Lung (tissue), 12 donors: Measurements from ENCODE around the gene POU2F1. TPM values are rescaled to one million over a fixed set of nuclear protein-coding genes. Genes with fewer than 3 reads are reported as not detected.

ENCODE experiments used
- ATAC-seq: fragments of 200-7000 bp; cut with Tn5 transposase; one replicate; pipeline ENCODE4 v1.9.1; 2020; ENCODE audit warnings: moderate number of reproducible peaks; ENCODE audit not compliant: insufficient read depth, low FRiP score
- DNase-seq, 3 donors: peaks; one replicate each; pipeline ENCODE4 v3.0.0-alpha.2; 2013 to 2017
- H3K27ac ChIP-seq, 2 donors: one replicate each; pipeline ENCODE4 v1.5.1; 2013; ENCODE audit warnings: mild to moderate bottlenecking in 2 of 2, moderate library complexity in 2 of 2, control low read depth in 1 of 2, inconsistent platforms in 1 of 2, low read depth in 1 of 2, low read length in 1 of 2
- H3K27me3 ChIP-seq, 3 donors: one replicate each; pipeline ENCODE4 v1.5.1; 2013; ENCODE audit warnings: low read length in 2 of 3; ENCODE audit not compliant: control insufficient read depth in 3 of 3, insufficient read depth in 3 of 3
- H3K36me3 ChIP-seq, 4 donors: one replicate each; pipeline ENCODE4 v1.5.1; 2013; ENCODE audit warnings: low read length in 4 of 4, mild to moderate bottlenecking in 1 of 4, moderate library complexity in 1 of 4; ENCODE audit not compliant: control insufficient read depth in 4 of 4, insufficient read depth in 4 of 4
- H3K4me1 ChIP-seq, 5 donors: one replicate each; pipeline ENCODE4 v1.5.1; 2013; ENCODE audit warnings: low read length in 5 of 5, mild to moderate bottlenecking in 2 of 5, moderate library complexity in 1 of 5; ENCODE audit not compliant: control insufficient read depth in 5 of 5, insufficient read depth in 5 of 5
- H3K4me3 ChIP-seq: one replicate; pipeline ENCODE4 v1.5.1; 2013; ENCODE audit warnings: mild to moderate bottlenecking, control low read depth, moderate library complexity
- H3K9ac ChIP-seq, 2 donors: one replicate each; pipeline ENCODE4 v1.5.1; 2013; ENCODE audit warnings: low read length in 2 of 2, control low read depth in 1 of 2; ENCODE audit not compliant: insufficient read depth in 1 of 2
- H3K9me3 ChIP-seq, 4 donors: one replicate each; pipeline ENCODE4 v1.5.1; 2013; ENCODE audit warnings: low read length in 3 of 4, mild to moderate bottlenecking in 1 of 4, moderate library complexity in 1 of 4; ENCODE audit not compliant: control insufficient read depth in 4 of 4, insufficient read depth in 3 of 4
- WGBS, 2 donors: extraction: QIAGEN DNeasy Blood & Tissue Kit; methylation state at CpG; one replicate each; pipeline ENCODE4 v1.1.7; 2013; 5-methylcytosine and 5-hydroxymethylcytosine counted together
- polyA plus RNA-seq, 2 donors: library from polyadenylated mRNA; stranded (reverse); fragments of 200-250 nt; gene quantifications; one replicate each; pipeline ENCODE4 v1.2.1, GENCODE V29; 2013
- total RNA-seq, 2 donors: library from RNA; depleted of rRNA in 1 of 2; stranded (reverse); fragments of >200 nt in 1 of 2; gene quantifications; one replicate each; pipeline ENCODE4 v1.2.1, GENCODE V29; 2014 to 2021
- TF ChIP-seq, protein P1 (sequence below): IDR thresholded peaks from 2 replicates; pipeline ENCODE4 v1.5.1; 2012; ENCODE audit warnings: mild to moderate bottlenecking; ENCODE audit errors: control extremely low read depth, extremely low read depth
- donor health status: control.
- donor health status: control.
- donor health status: Bipolar disorder and iron deficiency.
- donor health status: healthy.
- donor health status: DM: yes; HTN: yes; CAD: no.

POU2F1 gene
- total and polyA plus RNA-seq, 4 donors = 2.0 to 34.4 (median 8.7) TPM

DNA sequence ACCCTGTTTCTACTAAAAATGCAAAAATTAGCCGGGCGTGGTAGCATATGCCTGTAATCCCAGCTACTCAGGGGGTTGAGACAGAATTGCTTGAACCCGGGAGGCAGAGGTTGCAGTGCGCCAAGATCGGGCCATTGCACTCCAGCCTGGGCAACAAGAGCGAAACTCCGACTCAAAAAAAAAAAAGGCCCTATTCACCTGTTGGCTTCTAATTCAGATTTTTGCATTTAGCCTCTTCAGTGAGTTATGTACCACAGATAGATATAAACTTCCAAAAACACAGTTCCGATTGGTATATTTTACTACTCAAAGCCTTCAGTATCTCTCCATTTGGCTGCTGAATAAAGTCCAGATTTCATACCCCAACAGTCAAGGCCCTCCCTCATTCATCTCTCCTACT, 42.7 kb downstream of the POU2F1 start:
- no peak for DNase-seq
- Histone ChIP-seq H3K27ac (no peak overlapping the region), H3K9me3 (no peaks in the 10 kb centered on the region), H3K36me3 (no peaks in the 10 kb centered on the region), H3K4me1 (peaks cover 0 to 29% (median 0%) of the 10 kb centered on the region in 5 donors), H3K27me3 (no peaks in the 10 kb centered on the region), H3K4me3 (no peak overlapping the region), H3K9ac (no peak overlapping the region)
- ATAC-seq = no peak
- 95 to 98% methylated on average over 8 of the region's 8 CpGs for WGBS, 2 donors
- TF ChIP-seq, protein P1, sequence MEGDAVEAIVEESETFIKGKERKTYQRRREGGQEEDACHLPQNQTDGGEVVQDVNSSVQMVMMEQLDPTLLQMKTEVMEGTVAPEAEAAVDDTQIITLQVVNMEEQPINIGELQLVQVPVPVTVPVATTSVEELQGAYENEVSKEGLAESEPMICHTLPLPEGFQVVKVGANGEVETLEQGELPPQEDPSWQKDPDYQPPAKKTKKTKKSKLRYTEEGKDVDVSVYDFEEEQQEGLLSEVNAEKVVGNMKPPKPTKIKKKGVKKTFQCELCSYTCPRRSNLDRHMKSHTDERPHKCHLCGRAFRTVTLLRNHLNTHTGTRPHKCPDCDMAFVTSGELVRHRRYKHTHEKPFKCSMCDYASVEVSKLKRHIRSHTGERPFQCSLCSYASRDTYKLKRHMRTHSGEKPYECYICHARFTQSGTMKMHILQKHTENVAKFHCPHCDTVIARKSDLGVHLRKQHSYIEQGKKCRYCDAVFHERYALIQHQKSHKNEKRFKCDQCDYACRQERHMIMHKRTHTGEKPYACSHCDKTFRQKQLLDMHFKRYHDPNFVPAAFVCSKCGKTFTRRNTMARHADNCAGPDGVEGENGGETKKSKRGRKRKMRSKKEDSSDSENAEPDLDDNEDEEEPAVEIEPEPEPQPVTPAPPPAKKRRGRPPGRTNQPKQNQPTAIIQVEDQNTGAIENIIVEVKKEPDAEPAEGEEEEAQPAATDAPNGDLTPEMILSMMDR = no peak

- Histone ChIP-seq H3K27me3 (no peaks in the 10 kb centered on the region), H3K4me1 (peaks cover 0 to 27% (median 0%) of the 10 kb centered on the region in 5 donors), H3K9me3 (no peaks in the 10 kb centered on the region), H3K4me3 (no peak overlapping the region), H3K36me3 (no peaks in the 10 kb centered on the region), H3K27ac (no peak overlapping the region), H3K9ac (no peak overlapping the region)
- TF ChIP-seq, protein P1 = no peak
- no peak for DNase-seq
- ATAC-seq = peak; percentile 22
Observed at GRCh38 chr1:167263819-167264464, 43.3 kb downstream of the POU2F1 start.

- no peak overlapping the region for H3K27ac ChIP-seq
- H3K4me3 ChIP-seq = no peak overlapping the region
- H3K36me3 ChIP-seq = no peaks in the 10 kb centered on the region
- ATAC-seq (no peak), DNase-seq (no peak)
- no peaks in the 10 kb centered on the region for H3K27me3 ChIP-seq
- no peak overlapping the region for H3K9ac ChIP-seq
- H3K9me3 ChIP-seq = no peaks in the 10 kb centered on the region
- H3K4me1 ChIP-seq = peaks cover 0 to 23% (median 0%) of the 10 kb centered on the region in 5 donors
- TF ChIP-seq, protein P1 = no peak
Observed at GRCh38 chr1:167266965-167267364, 46.3 kb downstream of the POU2F1 start.

DNA sequence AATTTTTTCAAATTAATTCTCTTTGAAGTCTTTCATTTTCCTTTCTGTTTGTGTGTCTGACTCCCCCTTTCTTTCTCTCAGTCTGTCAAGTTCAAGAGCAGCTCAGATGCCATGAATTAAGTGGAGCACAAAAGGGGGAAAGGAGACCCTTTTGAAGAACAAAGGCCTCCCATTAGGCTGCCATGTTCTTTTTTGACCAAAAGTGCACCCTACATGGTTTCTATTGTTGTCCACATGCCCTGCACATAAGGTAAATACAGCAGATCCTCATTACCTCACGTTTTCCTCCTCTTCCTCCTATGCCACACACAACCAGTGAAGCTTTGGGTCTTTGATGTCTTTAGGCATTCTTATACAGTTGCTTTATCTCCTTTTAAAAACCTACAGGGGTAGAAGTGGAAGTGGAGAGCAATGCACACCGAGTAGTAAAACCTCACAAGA, 47.7 kb downstream of the POU2F1 start:
- DNase-seq (no peak), ATAC-seq (no peak)
- H3K9ac ChIP-seq = no peak overlapping the region
- no peaks in the 10 kb centered on the region for H3K36me3 ChIP-seq
- H3K4me3 ChIP-seq = no peak overlapping the region
- H3K27ac ChIP-seq = no peak overlapping the region
- 32 to 47% methylated on average over 2 of the region's 2 CpGs for WGBS, 2 donors
- TF ChIP-seq, protein P1 = no peak
- H3K4me1 ChIP-seq = peaks cover 0 to 17% (median 3%) of the 10 kb centered on the region in 5 donors
- no peaks in the 10 kb centered on the region for H3K27me3 ChIP-seq
- no peaks in the 10 kb centered on the region for H3K9me3 ChIP-seq
